ENCODE results near the gene OR8I2. TPM values are rescaled to one million over a fixed set of nuclear protein-coding genes. Genes with fewer than 3 reads are reported as not detected.
"Not testable (repeated sequence)": the region's sequence is repeated elsewhere in the genome, so short reads cannot be mapped to it uniquely, and the experiment has no call there.

Gene OR8I2
- total RNA-seq: not detected in 2 replicates

- FAIRE-seq (no peak), DNase-seq (ENCODE audit: low read depth) (no peak)
- Histone ChIP-seq H3K36me3 (ENCODE audit: control insufficient read depth, insufficient read depth, low read length) (no peaks in the 10 kb centered on the region), H3K4me3 (ENCODE audit: low read depth, low read length) (no peak within 1 kb of the TSS), H3K27me3 (ENCODE audit: control insufficient read depth, insufficient read depth, low read length) (no peaks in the 10 kb centered on the region)
- TF ChIP-seq, protein P1, sequence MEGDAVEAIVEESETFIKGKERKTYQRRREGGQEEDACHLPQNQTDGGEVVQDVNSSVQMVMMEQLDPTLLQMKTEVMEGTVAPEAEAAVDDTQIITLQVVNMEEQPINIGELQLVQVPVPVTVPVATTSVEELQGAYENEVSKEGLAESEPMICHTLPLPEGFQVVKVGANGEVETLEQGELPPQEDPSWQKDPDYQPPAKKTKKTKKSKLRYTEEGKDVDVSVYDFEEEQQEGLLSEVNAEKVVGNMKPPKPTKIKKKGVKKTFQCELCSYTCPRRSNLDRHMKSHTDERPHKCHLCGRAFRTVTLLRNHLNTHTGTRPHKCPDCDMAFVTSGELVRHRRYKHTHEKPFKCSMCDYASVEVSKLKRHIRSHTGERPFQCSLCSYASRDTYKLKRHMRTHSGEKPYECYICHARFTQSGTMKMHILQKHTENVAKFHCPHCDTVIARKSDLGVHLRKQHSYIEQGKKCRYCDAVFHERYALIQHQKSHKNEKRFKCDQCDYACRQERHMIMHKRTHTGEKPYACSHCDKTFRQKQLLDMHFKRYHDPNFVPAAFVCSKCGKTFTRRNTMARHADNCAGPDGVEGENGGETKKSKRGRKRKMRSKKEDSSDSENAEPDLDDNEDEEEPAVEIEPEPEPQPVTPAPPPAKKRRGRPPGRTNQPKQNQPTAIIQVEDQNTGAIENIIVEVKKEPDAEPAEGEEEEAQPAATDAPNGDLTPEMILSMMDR (IDR thresholded peaks at IDR 0.05; ENCODE audit: insufficient read depth, low read length, severe bottlenecking): no peak
These were observed at the start of gene OR8I2 for GRCh38 chr11:56093008-56093407. OR8I2 (plus strand) TSS chr11:56093308; CDS start chr11:56093308, 0 bp downstream.

- no peak overlapping the region for H3K4me3 ChIP-seq (ENCODE audit: low read depth, low read length)
- DNase-seq (ENCODE audit: low read depth): no peak
- no peak for FAIRE-seq
- H3K27me3 ChIP-seq (ENCODE audit: control insufficient read depth, insufficient read depth, low read length): no peaks in the 10 kb centered on the region
- TF ChIP-seq, protein P1 (IDR thresholded peaks at IDR 0.05; ENCODE audit: insufficient read depth, low read length, severe bottlenecking): no peak
- H3K36me3 ChIP-seq (ENCODE audit: control insufficient read depth, insufficient read depth, low read length): no peaks in the 10 kb centered on the region
These were observed 47.6 kb upstream of the OR8I2 start for GRCh38 chr11:56045538-56045937.

GRCh38 chr11:56048480-56048879, 44.6 kb upstream of the OR8I2 start:
- no peak for FAIRE-seq
- H3K36me3 ChIP-seq (ENCODE audit: control insufficient read depth, insufficient read depth, low read length): no peaks in the 10 kb centered on the region

DNA sequence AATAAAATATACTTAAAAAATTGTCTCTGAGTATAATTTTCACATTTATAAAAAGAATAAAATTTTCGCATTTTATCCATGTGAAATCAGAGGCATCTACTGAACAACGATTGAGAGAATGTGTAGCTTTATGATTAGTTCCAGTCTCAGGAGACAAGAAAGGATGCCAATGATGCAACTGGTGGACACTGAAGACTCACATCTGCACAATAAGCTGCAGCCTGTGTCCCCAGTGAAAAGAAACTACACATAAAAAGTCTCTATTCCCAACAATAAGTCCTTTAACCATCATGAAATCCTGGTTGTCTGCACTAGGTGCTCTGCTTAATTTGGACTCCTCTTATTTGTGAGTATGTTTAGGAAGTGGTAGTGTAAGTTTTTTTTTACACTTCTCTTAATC, 43.6 kb upstream of the OR8I2 start:
- Histone ChIP-seq H3K36me3 (ENCODE audit: control insufficient read depth, insufficient read depth, low read length) (no peaks in the 10 kb centered on the region), H3K27me3 (ENCODE audit: control insufficient read depth, insufficient read depth, low read length) (no peaks in the 10 kb centered on the region), H3K4me3 (ENCODE audit: low read depth, low read length) (no peak overlapping the region)
- FAIRE-seq: no peak
- no peak for DNase-seq (ENCODE audit: low read depth)
- TF ChIP-seq, protein P1 (IDR thresholded peaks at IDR 0.05; ENCODE audit: insufficient read depth, low read length, severe bottlenecking): no peak

More at GRCh38 chr11:56048480-56048879, 44.6 kb upstream of the OR8I2 start:
- Histone ChIP-seq H3K4me3 (ENCODE audit: low read depth, low read length) (no peak overlapping the region), H3K27me3 (ENCODE audit: control insufficient read depth, insufficient read depth, low read length) (no peaks in the 10 kb centered on the region)
- TF ChIP-seq, protein P1 (IDR thresholded peaks at IDR 0.05; ENCODE audit: insufficient read depth, low read length, severe bottlenecking): no peak
- no peak for DNase-seq (ENCODE audit: low read depth)

GRCh38 chr11:56056366-56056765, 36.7 kb upstream of the OR8I2 start:
- not testable (repeated sequence) for H3K27me3 ChIP-seq (ENCODE audit: control insufficient read depth, insufficient read depth, low read length); FAIRE-seq; DNase-seq (ENCODE audit: low read depth); H3K4me3 ChIP-seq (ENCODE audit: low read depth, low read length); H3K36me3 ChIP-seq (ENCODE audit: control insufficient read depth, insufficient read depth, low read length)

DNA sequence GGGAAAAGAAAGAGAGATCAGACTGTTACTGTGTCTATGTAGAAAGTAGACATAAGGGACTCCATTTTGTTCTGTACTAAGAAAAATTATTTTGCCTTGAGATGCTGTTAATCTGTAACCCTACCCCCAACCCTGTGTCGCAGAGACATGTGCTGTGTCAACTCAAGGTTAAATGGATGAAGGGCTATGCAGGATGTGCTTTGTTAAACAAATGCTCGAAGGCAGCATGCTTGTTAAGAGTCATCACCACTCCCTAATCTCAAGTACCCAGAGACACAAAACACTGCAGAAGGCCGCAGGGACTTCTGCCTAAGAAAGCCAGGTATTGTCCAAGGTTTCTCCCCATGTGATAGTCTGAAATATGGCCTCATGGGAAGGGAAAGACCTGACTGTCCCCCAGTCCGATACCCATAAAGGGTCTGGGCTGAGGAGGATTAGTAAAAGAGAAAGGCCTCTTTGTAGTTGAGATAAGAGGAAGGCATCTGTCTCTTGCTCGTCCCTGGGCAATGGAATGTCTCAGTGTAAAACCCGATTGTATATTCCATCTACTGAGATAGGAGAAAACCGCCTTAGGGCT, 35.4 kb upstream of the OR8I2 start:
- not testable (repeated sequence) for FAIRE-seq; H3K4me3 ChIP-seq (ENCODE audit: low read depth, low read length); H3K36me3 ChIP-seq (ENCODE audit: control insufficient read depth, insufficient read depth, low read length); DNase-seq (ENCODE audit: low read depth); H3K27me3 ChIP-seq (ENCODE audit: control insufficient read depth, insufficient read depth, low read length)

- DNase-seq (ENCODE audit: low read depth); H3K4me3 ChIP-seq (ENCODE audit: low read depth, low read length); H3K36me3 ChIP-seq (ENCODE audit: control insufficient read depth, insufficient read depth, low read length); H3K27me3 ChIP-seq (ENCODE audit: control insufficient read depth, insufficient read depth, low read length); FAIRE-seq: not testable (repeated sequence)
These were observed 34.8 kb upstream of the OR8I2 start for GRCh38 chr11:56058260-56058780.

All from bronchial epithelial cell (primary cell).